ENCODE results near the gene CCDC85C.

Gene CCDC85C

DNA sequence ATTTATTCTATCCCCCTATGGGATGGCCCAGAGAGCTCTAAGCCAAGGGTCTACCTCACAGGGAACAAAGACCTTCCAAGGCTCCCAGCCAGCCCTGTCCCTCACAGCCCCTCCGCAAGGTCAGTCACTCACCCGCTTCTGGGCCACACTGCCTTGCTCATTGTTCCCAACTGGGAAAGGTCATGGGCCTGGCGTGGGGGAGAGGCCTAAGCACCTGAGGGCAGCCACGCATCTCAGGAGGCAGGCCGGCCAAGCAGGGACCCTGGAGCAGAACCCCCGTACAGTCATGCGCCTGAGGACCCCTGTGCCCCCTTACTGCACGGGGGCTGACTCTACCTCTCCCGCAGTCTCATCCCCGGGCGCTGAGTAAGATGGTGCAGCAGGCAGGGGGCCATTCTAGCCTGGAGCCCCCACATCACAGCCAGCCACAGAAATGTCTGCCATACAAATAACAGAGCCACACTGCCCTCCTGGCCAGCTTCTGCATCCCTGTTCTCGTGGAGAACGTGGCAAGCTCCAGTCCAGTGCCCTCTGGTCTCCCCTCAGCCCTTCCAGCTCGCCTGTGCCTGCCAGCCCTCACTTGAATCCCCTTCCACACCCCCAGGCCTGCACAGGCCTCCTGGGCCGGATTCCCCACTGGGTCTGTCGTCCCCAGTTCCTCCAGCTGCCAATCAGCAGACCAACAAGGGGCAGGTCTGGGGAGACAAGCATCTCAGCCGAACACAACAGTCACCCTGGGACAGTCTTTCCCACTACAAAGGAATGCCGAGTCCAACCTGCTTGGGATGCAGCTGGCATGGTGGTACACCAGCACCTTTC, 16.3 kb downstream of the CCDC85C start:
- DNase-seq, result no peak

DNA sequence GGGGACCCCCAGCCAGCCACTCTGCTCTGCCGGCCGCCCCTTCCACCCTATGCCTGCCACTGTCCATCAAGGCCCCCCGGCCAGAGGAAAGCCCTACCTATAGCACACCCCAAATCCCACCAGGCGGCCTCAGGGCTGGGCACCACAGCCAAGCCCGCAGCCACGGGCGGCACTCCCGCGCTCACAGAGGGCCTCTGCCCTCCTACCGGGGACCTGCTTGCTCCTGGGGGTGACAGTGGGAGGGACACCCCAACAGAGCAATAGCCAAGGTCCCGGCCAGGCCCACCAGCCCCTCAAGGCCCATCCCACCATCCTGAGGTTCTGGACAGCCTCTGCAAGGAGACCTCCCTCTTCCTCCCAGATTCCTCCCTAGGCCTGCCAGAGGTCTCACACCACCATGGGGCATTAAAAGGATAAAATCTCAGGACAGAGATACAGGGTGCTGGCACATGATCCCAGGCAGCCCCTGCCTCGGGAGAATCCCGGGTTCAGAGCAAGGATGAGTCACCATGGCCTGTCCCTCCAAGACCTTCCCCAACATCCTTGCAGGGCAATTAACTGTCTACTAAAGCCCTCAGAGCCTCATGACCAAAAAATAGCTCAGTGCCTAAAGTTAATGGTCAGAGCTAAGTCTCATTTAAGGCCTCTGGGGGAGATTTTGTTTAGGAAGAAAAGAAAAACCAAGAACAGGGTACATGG, 17.1 kb downstream of the CCDC85C start:
- DNase-seq, result no peak

DNA sequence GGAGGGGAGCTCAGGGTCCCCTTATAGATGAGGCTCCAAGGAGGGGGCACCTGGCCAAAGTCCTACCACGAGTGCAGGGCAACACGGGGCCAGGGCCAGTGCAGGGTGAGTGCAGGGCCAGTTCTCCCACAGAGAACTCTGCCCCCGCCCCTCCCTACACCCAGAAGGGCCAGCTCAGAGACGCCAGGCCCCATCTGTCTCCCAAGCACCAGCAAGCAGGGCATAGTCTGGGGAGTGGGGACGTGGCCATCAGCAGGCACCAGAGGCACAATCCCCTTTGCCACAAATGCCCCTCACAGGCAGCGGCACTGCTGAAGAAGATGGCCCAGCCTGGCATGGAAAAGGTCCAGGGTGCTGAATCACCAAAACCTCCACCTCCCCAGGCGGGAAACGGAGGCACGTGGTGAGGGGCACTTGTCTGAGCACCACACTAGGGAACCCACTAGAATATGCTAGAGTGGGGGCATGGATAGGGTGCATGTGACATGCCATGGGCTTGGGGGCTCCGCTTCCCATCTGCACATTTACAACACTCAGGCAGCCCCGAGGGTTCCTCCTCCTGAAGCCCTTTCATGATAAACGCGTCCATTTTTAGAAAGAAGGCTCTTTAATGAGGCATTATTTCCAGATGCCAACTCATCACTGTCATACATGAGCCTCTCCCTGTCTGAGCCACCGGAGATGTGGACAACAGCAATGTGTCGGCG, 17.8 kb downstream of the CCDC85C start:
- DNase-seq, result no peak

DNA sequence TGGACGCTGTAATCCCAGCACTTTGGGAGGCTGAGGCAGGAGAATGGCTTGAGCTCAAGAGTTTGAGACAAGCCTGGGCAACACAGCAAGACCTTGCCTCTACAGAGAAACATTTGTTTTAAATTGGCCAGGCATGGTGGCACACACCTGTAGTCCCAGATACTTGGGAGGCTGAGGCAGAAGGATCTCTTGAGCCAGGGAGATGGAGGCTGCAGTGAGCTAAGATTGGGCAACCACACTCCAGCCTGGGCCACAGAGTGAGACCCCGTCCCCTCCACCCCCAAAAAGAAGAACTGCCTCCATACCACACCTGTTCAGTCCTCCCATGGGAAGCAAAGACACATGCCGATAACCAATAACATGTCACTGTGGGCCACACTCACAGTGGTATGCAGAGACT, 19.2 kb downstream of the CCDC85C start:
- no peak for DNase-seq

DNA sequence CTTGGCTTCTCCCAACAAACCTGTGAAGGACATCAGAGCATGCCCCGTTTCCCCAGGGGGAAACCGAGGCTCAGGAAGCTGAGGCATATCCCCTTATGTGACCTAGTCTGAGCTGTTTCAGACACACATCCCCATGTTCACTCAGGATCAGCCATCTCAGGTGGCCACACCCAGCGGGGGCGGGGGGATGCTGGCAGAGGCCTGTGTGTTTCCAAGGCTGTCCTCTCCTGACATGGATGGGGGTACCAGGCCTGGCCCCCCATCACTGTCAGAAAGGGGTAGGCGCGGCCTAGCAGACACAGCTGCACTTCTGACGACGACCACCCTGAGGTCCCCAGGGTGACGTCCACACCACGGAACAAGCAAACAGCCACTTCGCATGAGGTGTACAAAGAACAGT, 22.1 kb downstream of the CCDC85C start:
- no peak for DNase-seq

DNA sequence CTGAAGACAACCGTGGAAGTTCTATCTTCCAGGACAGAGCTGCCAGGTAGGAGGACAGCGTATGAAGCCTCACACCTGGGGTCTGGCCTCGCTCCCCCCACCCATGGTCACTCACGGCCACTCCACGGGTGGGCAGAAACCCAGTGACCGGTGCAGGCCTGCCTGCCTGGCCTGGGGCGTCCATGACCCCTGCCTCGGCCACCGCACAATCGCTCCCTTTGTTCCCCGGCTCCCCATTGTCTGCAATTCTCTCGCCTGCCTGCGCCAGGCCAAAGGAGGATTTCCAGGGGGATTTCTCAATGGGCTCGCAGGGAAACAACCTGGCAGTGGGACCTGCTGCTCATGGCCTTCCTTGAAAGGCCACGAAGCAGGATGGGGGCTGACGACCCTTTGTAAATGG, 22.6 kb downstream of the CCDC85C start:
- no peak for DNase-seq

DNA sequence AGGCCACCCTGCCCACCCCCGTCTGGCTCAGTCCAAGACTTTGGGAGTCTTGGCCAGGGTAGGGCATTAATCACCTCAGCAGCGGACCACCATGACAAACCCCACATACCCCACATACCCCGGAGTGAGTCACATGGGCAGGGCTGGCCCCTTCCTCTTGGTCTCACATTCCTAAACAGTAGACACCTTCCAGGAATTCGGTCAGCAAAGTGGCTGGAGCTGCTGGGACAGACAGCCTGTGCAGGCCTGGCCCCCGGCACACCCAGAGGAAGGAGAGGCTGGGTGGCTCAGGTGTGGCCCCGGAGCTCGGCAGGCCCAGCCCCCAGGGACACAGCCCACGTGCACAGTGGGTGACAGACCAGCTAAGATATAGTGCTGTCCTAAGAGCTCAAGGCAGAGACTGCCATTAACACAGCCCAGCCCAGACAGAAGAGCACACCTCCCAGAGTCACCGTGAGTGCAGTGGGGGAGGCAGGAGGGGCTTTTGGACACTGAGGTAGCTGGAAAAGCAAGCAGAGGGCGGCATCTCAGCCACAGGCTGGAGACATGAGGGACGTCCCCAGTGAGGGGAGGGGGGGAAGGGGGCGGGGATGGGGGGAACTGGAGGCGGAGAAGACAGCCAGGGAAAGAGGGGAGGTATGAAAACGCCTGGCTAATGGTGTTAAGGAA, 24.0 kb downstream of the CCDC85C start:
- no peak for DNase-seq

DNA sequence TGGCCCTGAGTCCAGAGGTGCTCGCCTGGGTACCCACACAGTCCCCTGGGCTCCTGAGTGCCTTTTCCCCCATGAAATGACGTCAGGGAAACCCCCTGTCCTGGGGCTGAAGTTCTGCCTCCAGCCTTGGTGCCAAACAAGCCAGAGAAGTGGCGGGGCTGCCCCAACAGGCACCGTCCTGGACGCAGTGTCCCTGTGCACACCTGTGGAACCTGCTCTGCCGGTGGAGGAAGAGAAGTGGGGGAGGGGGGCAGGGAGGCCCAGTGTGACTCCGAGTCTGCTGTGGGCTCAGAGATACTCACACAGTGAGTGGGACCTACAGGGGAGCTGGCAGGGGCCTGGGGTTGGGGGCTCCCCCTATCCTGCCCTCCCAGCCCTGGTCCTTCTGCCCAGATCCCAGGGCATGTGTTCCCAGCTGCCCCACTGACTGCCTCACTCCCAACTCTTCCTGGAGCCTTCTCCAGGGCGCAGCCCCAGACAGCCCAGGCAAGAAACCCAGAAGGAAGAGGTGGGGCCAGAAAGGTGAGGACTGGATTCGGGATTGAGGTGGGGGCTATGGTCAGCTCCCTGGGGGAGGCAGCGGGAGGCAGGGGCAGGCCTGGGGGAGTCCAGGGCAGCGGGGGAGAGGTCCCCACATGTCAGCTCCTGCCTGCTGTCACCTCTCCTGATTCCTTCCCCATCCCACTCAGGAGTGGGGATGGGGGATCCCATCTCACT, 24.7 kb downstream of the CCDC85C start:
- no peak for DNase-seq

DNA sequence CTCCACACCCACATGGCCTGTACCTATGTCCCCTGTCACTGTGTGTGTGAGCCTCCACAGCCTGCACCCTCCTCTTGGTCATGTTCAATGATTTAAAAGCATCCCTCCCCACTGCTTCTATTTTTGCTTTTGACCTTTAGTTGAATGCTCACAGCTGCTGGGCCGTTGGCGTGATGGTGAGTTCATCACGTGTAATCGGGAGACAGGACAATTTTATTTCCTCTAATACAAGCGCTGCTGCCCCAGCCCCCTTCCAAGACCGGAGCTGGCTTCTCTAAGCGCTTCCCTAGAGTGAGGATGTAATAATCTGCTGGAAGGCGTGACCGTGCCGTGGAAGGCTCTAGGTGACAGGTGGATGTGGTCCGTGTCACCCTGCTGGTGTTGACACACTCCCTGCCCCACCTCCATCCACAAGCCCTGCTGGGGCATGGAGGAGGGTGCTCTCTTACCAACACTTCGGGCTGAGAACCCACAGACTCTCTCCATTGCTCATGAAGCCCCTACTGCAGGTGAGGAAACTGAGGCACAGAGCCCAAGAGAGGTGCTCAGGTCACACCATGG, 25.4 kb downstream of the CCDC85C start:
- DNase-seq, result no peak

DNA sequence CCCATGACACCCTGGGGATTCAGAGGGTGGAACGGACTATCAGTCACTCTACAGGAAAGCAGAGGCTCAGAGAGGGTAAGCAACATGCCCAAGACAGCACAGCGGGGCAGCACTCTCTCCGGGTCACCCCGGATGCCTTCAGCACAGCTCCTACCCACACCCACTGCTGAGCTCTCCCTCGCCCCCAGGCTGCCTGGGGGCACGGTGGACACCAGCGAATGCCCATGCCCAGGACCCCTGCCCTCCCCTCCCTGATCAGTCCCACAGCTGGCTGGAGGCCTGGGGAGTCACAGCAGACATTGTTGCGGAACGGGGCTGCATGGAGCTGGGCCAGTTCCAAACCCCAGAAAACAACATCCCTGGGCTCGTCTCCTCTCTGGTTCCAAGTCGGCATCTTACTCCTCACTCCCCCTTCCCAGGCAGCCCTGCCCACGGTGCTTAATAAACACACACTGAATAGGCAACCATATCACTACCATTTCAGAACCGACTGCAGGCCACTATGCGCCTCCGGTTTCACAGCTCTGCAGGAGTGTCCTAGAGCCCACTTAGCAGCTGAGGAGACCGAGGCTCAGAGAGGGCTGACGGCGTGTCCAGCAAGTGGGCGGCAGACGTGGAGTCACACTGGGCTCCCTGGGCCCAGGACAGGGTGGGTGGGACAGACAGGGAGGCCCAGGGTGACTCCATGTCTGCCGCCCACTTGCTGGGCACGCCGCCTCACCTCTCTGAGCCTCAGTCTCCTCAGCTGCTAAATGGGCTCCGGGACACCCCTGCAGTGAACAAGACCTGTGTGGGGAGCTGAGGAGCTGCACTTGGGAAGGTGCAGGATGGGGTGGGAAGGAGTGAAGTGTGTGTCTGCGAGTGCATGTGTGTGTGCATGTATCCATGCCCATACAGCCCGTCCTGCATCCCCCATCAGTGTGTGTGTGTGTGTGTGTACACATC, 27.0 kb downstream of the CCDC85C start:
- no peak for DNase-seq

DNA sequence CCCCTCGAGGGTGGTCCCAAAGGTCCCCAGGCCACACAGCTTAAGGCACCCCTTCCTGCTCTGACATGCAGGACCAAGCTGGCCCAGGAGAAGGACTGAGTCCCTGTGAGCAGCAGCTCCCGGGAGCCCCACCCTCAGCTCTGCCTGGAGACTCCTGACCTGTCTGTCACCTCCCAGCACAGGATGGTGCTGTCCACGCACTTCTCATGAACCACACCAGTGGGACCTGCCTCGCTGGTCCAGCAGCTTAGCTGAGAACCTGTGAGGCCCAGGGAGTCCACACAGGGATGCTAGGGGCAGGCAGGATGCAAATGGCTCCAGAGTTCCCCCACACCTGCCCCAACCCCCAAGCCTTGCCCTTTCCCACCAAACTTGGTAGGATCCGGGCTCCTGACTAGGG, 27.7 kb downstream of the CCDC85C start:
- no peak for DNase-seq

DNA sequence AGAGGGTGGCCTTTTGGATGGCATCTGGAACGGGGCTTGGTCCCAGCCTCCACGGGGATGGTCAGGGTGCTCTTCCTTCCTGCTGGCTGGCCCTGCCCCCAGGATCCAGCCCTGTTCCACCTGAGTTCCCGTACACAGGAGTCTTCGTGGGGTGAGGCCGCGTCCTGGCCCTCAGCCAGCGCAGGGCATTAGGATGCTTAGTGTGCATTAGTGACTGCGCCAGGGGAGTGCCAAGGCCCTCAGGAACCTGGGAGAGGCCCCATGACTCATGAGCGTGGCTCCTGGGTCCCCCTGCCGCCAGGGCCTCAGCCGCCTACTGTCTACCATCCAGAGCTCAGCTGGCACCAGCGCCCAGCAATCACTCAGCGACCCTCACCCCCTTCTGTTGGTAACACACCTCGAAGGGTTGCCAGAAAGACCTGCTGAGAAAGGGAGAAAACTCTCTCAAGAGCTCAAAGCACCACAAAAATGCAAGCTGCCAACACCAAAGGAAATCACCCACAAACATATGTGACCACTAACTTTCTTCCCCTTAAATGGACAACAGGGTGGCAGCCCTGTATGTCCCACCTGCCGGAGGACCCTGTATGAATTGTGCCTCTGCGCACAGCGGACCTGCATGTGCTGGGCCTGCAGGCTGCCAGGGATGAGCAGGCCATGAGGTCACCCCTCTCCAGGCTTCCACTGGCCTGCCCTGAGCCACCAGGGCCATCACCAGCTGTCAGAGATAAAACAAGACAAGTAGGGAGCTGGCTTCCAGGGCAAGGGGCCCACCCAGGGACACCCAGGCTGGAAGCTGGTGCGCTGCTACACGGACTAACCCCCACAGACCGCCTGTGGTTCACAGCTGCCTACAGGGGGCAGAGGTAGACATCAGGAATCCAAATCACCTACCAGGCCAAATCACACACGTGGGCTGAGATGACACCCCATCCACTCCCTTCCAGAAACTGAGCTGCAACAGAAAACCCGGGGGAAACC, 28.7 kb downstream of the CCDC85C start:
- DNase-seq, result no peak

DNA sequence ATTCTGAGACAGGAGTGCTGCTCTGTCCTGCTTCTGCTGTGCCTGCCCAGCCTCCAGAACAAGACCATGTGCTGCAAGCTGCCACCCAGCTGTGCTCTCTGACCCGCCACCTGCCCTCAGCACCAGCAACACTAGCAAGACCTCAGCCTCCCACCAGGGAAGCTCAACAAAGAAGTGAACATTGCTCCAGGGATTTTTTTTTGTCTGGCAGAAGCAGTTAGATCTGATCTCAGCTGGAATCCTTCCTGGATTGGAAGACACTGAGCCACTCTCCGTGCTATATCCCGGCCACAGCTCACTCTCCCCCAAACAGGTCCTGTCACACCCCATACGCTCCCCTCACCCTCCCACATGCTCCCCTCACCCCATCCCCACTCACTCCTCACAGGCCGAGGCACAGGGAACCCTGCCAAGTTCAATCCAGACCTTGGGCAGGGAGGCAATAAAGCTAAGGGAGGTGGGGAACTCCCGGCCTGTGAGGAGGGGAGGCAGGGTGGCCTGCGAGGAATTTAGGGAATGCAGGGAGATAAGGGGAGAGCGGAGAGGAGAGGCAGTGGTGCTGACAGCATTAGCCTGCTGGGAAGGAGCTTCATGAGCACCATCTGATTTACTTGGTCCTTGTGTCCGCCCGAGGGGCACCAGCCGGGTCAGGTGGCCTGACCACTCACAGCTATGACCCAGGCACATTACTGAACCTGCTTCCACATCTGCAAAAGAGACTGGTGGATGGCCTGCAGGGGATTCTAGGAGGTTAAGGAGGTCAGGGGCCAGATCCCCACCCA, 29.7 kb downstream of the CCDC85C start:
- no peak for DNase-seq

DNA sequence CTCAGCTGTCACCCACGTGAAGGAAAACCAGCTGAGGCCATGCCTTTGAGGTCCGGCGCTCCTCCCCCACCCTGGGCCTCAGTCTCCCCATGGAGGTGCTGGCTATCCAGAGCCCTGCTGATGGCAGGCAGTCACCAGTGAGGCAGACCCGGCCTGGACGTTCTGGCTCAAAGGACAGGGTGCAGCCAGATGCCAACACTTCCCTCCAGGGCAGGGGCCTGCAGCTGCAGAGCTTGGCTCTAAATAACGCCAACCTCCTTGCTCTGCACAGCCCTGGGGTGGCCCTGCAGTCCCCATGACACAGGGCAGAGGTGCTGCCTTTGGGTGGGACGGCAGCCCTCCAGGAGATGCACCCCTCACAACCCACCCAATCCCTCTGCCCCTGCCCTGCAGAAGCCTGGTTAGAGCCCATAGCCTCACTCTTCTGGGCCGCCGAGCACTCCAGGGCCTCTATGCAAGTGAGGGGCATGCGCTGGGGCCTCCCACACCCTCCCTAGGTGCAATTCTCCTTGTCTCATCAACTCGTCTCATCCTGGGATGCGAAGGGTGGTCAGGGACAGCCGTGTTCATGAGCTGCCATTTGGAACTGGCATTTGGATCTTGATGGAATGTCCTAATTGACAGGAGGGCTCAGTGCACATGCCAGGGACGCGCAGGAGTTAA, 30.4 kb downstream of the CCDC85C start:
- DNase-seq, result no peak

DNA sequence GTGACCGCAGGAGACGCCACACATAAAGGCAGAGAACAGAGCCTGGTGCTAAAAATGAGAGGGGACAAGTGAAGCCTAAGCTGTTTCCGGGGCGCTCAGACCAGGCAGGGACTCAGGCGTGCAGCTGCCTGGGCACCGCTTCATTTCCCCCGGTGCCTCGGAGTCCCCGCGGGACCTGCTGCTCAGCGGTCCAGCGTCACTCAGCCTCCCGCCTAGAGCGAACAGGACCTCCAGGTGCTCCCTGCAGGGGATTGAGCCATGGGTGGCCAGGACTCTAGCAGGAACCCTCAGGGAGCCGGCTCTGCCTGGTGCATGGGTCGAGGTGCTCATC, 31.0 kb downstream of the CCDC85C start:
- DNase-seq, result no peak

DNA sequence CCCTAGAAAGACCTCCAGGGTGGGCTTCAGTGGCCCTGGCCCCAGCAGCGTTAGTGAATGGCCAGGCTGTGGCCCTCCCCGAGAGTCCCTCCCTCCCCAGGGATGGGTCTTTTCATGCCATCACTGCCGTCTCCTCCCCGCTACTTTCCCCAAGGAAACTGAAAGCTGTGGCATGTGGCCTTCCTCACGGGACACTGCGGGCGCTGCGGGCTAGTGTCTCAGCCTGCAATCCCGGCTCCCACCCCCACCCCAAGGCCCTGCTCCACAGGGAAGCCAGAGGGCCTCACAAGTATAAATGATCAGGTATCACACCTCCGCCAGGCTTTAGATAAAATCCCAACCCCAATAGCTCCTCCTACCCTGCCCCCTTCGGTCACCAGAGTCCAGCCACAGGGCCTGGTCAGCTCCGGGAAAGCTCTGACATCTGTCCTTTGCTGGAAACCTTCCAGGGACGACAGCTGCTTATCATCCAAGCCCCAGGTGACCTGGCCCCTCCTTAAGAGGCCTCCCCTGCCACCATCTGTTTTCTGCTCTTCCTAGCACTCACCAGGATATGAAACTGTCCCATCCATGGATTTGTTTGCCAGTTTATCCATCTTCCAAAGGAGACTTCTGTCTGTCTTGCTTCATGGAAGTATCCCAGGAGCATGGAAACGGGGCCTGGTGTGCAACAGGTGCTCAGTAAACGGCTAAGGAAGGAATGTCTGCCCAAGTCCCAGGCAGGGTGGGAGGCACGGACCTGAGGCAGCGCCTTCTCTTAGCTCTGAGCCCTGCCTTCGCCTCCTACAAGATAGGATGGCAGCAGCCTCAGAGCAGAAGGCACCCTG, 31.6 kb downstream of the CCDC85C start:
- peak; percentile 57 for DNase-seq

DNA sequence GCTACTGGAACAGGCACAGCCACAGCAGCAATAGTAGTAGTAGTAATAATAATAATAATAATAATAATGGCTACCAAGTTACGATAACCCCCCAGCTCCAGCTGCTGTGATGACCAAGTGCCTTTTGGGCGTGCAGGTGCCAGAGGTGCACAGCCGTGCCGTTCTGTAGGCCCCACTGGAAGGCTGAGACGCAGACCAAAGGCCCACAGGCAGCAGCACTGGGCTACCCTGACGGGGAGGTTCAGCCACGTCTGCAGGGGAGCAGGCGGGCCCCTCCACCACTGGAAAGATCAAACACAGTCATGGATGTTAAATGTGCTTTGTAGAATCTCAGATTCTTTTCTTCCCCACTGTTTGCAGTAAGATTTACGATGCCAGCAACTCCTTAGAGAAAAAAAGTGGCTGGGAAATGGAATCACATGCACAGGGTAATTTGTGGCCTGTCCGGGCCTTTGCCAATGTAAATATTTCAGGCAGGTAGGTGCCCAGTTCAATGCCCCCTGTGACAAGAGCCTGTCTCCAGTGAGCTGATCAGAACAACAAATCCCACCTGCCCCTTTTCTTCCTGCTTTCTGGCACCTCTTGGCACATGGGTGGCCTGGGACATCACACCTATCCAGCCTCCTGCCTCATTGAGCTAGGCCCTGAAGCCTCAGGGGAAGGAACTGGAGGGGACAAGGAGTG, 32.6 kb downstream of the CCDC85C start:
- no peak for DNase-seq
